ENCODE measurements around the gene PRDM16.

DNA sequence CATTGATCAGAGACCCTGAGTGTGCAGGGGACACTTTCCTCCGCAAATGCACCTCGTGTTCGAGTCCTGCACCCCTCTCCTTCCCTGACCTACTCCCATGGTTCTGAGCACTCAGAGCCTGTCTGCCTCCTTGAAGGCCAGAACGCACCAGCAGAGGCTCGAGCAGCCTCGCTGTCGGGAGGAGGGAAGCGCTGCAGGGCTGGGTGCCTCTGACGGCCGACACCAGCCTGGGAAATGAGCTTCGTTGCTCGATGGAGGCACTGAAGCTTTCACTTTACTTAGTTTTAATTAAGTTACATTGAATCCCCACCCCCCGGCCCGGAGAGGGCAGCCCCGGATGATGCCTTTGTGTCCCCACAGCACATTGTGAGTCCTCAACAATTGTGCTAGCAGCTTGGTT is 229.2 kb downstream of the PRDM16 start:
- TF ChIP-seq, protein P1, sequence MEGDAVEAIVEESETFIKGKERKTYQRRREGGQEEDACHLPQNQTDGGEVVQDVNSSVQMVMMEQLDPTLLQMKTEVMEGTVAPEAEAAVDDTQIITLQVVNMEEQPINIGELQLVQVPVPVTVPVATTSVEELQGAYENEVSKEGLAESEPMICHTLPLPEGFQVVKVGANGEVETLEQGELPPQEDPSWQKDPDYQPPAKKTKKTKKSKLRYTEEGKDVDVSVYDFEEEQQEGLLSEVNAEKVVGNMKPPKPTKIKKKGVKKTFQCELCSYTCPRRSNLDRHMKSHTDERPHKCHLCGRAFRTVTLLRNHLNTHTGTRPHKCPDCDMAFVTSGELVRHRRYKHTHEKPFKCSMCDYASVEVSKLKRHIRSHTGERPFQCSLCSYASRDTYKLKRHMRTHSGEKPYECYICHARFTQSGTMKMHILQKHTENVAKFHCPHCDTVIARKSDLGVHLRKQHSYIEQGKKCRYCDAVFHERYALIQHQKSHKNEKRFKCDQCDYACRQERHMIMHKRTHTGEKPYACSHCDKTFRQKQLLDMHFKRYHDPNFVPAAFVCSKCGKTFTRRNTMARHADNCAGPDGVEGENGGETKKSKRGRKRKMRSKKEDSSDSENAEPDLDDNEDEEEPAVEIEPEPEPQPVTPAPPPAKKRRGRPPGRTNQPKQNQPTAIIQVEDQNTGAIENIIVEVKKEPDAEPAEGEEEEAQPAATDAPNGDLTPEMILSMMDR (conservative IDR thresholded peaks at IDR 0.05; ENCODE audit: low read length) = no peak
- TF ChIP-seq EZH2phosphoT487 (IDR thresholded peaks at IDR 0.05; ENCODE audit: borderline replicate concordance) = no peak
